ENCODE results near the gene TCF7L2. TPM values are rescaled to one million over a fixed set of nuclear protein-coding genes. Genes with fewer than 3 reads are reported as not detected.
A peak's percentile ranks its signal among the peaks of the same experiment; 100 is the strongest.

TCF7L2 gene
- total RNA-seq, 1 donor from 2014 or later, result 53.6 TPM

DNA sequence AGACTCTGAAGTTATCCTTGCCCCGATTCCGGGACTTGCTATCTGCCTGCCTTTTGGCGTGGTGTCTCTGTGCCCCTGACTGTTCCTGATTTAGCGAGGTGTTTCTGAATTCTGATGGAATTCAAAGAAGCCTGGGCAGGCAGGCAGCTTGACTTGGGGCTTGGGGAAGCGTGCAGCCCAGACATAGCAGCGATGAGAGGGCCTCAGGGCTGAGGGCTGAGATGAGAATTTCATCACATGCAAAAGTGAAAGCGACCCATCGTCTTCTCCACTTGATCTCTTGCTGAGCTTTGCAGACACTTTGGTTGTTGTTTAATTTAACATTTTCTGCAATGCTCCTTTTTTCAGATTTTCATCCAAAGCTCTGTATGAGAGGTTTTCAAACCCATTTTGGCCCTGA is 57.8 kb downstream of the TCF7L2 start:
- intact Hi-C loops (cut with DNase I), result loop anchor here (10.0 kb wide), 1 partner anchor 53 kb away; the partner anchor contains the start of gene TCF7L2
- peak; percentile 35 for ATAC-seq
- DNase-seq (ENCODE audit: low spot score), result no peak

DNA sequence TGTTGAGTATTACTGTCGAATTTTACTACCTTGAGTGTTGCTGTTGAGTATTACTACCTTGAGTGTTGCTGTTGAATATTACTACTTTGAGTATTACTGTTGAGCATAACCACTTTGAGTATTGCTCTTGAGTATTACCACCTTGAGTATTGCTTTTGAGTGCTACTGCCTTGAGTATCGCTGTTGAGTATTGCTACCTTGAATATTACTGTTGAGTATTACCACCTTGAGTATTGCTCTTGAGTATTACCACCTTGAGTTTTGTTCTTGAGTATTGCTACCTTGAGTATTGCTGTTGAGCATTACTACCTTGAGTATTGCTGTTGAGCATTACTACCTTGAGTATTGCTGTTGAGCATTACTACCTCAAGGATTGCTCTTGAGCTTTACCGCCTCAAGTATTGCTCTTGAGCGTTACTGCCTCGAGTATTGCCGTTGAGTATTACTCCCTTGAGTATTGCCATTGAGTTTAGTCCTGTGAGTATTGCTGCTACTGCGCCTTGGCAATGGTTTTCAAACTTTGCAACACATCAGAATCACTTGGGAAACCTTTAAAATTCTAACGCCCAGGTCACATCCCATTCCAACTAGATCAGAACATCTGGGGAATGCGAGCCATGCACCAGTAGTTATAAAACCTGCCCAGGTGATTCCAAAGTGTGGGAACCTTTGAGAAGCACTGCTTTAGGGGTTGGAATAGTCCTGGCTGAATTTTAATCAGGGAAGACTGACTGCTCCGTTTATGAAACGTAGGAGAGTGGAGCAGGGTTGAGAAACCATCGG is 61.7 kb downstream of the TCF7L2 start:
- DNase-seq (ENCODE audit: low spot score), result no peak
- no peak for ATAC-seq
- intact Hi-C loops (cut with DNase I), result loop anchor here (5.0 kb wide), 1 partner anchor 1491 kb away; no protein-coding TSS in a partner anchor

DNA sequence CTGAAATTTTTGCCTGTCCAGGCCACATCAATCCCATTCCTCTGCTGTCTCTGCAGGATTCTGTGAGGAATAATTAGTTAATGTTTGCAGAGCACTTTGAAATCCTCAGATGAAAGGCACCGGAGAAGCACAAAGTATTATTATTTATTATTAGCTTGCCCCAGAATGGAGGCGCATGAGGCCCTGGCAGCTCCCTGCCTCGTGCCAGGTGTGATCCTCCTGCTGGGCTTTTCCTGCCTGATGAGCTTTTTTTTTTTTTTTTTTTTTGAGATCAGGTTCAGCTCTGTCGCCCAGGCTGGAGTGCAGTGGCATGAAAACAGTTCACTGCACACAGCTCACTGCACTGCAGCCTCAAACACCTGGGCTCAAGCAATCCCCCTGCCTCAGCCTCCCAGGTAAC is 65.2 kb downstream of the TCF7L2 start:
- intact Hi-C loops (cut with DNase I), result no loop called here
- no peak for DNase-seq (ENCODE audit: low spot score)
- ATAC-seq, result no peak

DNA sequence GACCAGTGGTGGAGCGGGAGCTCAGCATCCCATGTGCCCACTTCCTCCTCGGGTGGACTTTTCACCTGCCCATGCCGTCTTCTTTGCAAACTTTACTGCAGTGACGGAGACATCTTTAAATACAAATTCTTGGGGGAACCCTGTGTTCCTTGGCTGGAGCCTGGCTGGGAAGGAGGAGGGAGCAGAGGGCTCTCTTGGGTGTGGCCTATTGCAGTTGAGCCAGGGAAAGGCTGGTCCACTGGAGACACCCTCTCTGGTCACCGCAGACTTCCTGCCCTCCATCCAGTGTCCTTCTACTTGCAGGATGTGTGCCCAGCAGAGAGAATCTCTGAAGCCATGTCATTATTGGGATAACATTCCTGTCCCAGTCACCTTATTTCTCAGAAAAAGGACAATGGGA is 67.3 kb downstream of the TCF7L2 start:
- intact Hi-C loops (cut with DNase I), result no loop called here
- DNase-seq (ENCODE audit: low spot score) (no peak), ATAC-seq (no peak)

DNA sequence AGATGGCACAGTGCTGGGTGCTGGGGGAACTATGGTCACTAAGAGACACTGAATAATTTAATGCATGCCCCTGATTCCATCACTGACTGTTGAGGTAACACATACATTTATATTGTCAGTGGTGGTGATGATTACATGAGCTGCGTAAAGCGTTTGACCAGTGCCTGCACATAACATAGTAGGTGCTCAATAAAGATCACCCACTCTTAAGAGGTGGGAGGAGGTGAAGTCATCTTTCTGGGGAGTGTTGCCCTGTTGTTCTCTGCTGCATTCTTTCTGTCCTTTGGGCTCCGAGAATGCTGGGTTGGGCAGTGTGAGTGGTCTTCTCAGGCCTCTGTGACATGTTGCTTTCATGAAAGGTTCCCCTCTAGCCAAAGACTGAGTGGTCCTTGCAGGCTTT is 68.0 kb downstream of the TCF7L2 start:
- no peak for ATAC-seq
- DNase-seq (ENCODE audit: low spot score), result no peak
- intact Hi-C loops (cut with DNase I), result no loop called here

DNA sequence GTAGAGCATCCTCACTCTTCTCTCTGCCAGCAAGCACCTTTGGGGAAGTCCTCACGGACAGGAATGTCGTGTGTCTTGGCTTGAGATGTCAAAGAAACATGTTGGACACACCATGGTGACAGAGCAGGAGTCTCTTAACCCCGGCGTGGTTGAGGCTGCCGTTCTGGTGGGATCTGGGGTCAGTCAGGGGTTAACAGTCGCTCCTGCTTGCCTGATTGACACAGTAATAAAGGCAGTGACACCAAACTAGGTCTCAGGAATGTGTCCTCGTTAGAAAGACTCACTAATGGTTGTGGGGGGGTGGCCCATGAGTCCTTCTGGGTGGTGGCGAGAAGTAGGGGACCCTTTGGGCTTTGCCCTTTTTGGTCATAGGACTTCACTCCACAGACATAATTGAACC is 69.0 kb downstream of the TCF7L2 start:
- intact Hi-C loops (cut with DNase I), result no loop called here
- DNase-seq (ENCODE audit: low spot score) (no peak), ATAC-seq (no peak)

DNA sequence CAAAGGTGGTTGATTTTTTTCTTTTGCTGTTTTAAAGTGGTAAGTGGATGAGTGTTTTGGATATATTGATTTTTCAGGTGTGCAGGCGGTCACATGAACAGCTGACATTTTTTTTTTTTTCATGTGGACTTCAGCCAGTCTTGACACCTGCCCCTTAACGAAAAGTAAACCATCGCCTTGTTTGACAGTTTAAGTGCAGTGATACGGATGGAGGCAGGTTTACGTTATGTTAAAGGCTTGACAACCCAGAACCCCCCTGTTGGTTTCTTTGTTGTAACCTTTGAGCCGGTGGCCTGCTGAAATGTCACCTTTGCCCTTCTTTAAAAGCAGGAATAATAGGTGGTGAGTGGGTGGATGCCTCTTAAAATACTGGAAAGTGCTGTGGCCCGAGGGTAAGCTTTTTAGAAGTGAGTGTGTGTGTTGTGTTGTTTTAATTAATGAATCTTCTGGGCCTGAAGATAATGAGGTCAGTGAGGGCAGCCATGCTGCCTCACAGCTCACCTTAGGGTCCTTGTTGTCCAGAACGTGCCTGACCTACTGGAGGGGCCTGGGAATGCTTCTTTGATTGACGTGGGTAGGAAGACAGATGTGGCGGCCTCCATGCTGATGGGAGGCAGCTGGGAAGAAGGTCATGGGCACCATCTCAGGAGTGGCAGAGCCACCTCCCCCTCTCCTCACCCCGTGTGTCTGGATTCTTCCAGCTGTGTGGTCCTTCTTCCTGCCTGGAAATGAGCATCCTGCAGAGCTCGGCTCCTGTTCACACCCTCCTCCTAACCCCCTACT is 69.8 kb downstream of the TCF7L2 start:
- intact Hi-C loops (cut with DNase I), result no loop called here
- no peak for ATAC-seq
- no peak for DNase-seq (ENCODE audit: low spot score)

DNA sequence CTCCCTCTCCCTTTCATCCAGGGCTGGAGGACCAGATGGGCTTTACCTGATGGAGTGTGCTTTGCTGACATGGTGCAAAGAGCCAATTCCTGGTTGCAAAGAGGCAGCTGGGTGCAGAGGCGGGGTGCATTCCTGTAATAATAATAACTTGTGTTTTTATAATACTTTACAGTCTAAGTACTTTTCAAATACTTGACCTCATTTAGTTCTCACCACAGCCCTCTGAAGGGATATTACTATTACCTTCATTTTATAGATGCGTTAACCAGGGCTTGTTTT is 70.4 kb downstream of the TCF7L2 start:
- ATAC-seq, result no peak
- intact Hi-C loops (cut with DNase I), result no loop called here
- DNase-seq (ENCODE audit: low spot score), result no peak

DNA sequence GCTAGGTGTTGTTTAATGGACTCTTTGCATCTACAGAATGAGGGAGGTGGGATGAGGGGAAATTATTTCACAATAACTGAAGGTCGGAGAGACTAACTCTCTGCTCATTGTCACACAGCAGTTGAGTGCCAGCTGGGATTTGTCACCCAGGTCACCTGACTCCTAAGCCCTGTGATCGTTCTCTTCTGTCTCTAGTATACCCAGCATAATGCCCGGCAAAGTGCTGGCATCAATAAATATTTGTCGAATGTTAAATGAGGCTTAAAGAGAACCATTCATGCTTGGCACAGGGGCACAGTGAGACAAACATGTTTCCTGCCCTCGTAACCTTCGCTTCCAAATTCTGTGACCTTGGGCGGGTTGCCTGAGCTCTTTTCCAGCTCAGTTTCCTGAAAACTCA is 70.8 kb downstream of the TCF7L2 start:
- intact Hi-C loops (cut with DNase I), result no loop called here
- DNase-seq (ENCODE audit: low spot score) (no peak), ATAC-seq (no peak)

DNA sequence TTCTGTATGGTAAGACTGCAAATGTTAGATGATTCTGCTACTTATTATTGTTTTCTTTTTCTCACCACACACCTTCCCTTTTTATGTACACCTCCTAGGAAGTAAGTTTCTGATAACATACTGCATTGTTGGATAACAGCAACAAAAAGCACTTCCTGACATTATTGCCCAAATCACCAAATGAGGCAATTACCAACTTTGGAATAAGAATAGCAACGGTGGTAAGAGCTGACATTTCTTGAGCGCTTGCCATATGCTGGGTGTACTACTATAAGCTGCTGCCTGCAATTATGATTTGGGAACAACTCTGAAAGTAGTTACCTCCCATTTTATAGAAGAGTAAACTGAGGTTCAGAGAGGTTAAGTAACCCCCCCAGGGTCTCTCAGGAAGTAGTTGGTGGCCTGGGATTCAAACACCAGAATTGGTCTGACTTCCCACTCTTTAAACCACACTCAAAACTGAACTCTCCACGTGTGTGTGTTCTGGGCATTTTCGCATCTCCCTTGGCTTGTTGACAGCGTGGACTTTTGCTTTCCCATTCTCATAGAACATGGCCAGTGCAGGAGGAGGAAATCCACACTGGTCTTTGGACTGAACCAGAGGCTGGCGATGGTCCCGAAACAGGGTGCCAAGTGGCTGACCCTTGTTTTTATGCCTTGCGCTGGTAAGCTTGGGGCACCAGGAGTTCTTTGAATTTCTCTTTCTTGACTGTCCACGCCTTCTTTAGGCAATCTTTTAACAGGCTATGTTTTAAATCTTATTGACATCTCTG is 71.4 kb downstream of the TCF7L2 start:
- no peak for DNase-seq (ENCODE audit: low spot score)
- intact Hi-C loops (cut with DNase I), result no loop called here
- peak; percentile 18 for ATAC-seq

DNA sequence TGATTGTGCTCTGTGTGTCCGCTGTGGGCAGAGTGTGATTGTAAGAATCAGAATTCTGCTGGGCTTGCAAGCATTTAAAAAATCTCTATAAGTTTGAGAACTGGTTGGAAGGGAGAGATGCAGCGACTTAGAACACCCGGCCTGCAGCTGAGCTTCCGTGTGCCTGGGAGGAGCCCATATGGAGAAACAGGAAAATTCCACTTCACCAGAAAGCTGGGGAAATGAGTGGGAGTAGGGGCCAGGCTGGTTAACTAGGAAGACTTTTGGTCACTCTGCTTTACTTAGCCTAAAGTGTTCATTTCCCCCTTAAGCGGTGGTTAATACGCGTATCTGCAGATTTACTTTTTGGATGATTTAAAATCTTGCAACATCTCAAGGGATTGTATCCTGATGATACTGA is 72.2 kb downstream of the TCF7L2 start:
- intact Hi-C loops (cut with DNase I), result no loop called here
- DNase-seq (ENCODE audit: low spot score) (no peak), ATAC-seq (no peak)

DNA sequence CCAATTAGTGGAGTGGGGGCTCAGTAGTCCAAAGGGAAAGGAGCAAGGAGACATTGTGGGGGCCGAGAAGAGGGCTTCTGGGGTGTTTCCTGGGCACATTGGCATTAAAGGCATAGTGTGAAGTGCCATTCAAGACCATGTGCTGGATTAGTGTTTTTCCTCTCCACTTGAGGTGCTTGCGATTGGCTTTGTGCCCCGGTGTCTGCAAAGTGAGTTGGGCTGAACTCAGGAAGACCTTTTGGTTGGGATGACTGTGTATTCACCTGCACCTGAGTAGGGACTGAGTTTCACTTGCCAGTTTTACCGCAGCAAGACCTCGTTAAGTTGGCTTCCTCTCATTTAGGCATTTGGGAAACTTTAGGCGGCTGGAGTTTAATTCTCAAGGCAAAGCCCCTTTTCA is 73.0 kb downstream of the TCF7L2 start:
- DNase-seq (ENCODE audit: low spot score) (no peak), ATAC-seq (no peak)
- intact Hi-C loops (cut with DNase I), result no loop called here

DNA sequence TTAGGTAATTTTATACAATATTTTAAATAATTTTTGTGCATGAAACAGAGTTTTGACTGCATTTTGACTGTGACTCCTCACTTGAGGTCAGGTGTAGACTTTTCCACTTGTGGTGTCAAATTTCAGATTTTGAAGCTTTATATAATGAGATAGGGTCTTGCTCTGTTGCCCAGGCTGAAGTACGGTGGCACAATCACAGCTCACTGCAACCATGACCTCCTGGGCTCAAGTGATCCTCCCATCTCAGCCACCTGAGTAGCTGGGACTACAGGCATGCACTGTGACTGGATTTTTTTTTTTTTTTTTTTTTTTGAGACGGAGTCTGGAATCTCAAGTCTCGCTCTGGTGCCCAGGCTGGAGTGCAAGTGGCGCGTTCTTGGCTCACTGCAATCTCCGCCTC is 74.9 kb downstream of the TCF7L2 start:
- intact Hi-C loops (cut with DNase I), result no loop called here

DNA sequence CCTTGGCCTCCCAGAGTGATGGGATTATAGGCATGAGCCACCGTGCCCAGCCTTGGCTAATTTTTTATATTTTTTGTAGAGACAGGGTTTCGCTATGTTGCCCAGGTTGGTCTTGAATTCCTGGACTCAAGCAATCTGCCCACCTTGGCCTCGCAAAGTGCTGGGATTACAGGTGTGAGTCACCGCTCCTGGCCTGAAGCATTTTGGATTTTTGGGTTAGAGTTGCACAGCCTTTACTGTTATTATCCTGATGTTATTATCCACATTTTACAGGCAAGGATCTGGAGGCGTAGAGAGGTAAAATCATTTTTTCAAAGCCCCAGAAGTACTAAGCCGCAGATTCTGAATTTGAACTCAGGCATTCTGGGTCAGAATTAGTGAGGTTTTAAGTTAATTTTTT is 75.4 kb downstream of the TCF7L2 start:
- no peak for DNase-seq (ENCODE audit: low spot score)
- intact Hi-C loops (cut with DNase I), result no loop called here
- no peak for ATAC-seq

More for the DNA sequence above, 74.9 kb downstream of the TCF7L2 start:
- ATAC-seq (no peak), DNase-seq (ENCODE audit: low spot score) (no peak)

DNA sequence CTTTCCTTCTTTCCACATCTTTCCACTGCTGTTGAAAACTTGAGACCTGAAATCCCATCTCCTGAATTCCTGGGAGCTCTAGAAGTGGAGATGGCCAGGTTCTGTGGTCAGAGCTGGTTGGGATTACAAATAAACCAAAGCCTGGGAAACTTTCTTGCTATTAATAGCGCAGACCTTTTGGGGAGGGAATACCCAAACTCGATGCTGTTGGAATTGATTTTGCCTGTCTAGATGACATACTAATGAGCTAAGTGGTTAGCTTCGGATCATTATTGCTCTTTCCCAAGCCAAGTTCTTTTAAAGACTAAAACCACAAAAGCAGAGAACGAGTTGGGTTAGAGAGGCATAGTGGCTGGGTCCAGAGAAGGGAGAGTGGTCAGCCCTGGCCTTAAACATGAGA is 76.6 kb downstream of the TCF7L2 start:
- intact Hi-C loops (cut with DNase I), result no loop called here
- DNase-seq (ENCODE audit: low spot score) (no peak), ATAC-seq (peak; percentile 33)

DNA sequence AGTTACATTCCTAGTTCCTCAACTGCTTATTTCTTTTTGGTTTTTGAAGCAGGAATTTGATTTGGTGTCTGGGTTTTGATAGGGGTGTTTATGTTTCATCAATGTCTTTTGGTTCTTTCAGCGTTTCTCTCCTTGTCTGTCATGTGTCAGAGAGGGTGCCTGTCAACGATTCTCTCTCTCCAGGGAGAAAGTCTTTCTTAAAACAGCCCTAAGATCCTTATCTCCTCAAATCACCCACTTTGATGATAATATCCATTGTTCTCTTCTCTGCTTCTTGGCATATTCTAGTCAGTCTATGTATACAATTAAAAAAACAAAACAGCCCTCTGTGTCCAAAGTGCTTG is 77.2 kb downstream of the TCF7L2 start:
- intact Hi-C loops (cut with DNase I), result no loop called here
- ATAC-seq (no peak), DNase-seq (ENCODE audit: low spot score) (no peak)

DNA sequence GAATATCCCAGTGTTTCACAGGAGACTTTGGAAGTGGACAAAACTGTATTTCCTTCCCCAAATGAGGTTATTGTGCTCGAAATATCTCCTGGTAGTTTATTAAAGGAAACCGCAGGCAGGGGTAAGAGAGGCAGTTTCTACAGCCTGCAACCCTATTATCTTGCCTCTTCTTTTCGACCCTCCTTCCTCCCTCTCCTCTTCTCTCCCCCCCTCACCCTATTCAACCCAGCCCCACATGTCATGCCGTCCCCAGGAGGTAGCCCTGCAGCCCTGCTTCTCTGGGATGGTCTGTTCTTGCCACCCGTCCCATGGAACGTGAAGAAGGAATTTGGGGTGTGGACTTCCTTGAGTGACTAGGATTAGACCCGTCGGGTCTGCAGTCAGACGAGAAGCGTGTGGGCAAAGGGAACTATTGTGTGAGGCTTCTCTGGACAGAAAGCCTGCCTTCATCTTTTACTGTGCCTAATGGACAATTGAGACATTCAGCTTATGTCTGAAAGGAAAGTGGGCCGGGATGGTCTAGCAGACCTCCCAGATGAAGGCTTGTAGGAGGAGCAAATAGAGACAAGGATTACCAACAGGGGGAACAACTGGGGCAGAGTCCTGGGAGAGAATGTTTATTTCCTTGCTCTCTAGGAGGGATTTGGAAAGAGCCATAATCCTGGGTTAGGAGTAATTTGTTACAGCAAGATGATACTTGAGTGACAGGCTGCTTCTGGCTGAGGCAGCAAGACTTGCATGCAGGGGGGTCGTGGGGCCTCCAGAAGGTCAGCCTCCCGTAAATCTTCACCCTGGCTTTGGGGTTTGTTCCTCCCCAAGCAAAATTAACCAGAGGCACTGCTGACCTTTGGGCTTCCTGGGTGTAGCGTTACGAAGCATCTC is 77.8 kb downstream of the TCF7L2 start:
- intact Hi-C loops (cut with DNase I), result no loop called here
- DNase-seq (ENCODE audit: low spot score) (no peak), ATAC-seq (peak; percentile 57)

DNA sequence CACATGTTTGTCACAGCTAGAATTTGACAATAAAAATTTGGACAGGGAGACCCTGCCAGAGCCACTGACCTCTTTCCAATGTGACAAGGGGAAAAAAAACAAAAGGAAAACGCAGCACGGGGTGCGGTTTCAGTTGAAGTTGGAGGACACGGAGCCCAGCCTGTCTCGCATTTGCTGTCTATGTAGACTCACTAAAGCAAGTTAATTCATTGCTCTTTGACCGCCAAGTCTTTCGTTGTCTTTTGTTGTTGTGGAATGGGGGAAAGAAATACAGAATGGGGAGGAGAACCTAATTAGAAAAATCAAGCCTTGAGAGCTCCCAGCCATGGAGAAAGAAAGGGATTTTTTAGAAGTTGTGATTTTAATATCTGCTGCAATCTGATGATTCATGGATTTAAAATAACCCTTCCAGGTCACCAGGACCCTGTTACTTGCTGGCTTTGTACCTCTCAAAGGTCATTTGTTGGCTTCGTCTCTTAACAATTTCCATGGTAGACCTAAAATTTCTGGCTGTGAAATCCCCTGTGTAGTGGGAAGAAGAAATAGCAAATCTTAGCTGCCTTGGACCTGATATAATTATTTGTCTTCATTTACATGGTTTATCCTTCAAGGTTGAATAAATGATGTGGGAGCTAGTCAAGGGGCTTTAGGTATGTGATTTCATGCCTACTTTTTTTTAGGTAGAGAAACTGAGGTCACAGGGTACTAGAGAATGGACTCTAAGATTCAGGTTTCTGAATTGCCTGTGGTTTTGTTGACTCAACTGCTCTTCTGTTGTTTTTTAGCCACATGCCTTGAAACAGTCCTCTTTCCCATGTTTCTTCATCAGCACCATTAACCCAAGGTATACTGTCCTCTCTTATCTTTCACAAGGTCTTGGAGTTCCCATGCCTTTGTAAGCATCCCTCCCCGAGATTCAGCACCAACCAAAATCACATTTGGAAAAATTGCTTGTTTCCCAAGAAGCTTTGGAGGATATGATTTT is 78.7 kb downstream of the TCF7L2 start:
- intact Hi-C loops (cut with DNase I), result no loop called here
- ATAC-seq, result peak; percentile 37
- DNase-seq (ENCODE audit: low spot score), result no peak

Measured in sciatic nerve (tissue), 2 donors.